ENCODE measurements around the gene GOLIM4. TPM values are rescaled to one million over a fixed set of nuclear protein-coding genes. Genes with fewer than 3 reads are reported as not detected.

GOLIM4 gene
- total RNA-seq, 8 experiments from 2014 or later: 24.3 to 167 (median 33.7) TPM

DNA sequence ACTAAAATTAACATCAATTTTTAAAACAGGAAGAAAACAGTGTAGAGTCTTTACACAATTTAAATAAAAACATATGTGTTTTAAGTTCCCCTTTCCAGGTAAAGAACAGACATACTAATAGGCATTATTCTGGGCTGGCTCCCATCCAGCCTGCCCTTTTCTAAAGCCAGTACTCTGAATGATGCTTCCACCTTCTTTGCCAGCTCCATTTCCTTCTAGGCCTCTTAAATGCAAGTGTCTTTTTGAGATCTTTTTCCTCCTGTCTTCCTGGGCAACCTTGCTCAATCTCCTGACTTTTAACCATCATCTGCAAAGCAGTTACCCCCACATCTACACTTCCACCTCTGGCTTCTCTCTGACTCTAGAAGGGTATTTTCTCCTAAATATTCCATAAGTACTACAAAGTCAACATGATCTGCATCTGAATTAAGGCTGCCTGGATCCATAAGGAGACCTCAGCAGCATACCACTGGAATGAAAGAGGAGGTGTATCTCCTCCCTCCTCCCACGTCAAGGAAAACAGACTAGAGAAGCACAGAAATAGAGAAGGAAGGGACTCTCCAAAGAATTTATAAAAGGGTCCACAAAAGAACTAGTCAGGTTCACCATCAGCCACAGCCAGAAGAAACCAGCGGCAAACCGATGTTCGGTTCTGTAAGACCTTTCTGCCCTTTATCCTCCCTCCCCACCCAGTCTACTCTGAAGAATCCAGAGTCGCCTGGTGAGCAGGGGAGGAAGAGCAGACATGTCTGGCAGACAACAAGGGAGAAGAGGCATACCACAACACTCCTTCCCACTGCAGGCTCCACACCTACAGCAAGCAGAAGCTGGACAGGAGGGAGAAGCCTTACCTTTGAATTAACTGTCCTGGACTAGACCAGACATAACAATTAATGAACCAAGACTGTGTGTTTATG lies 47.1 kb downstream of the GOLIM4 start:
- in situ Hi-C loops (cut with MboI; ENCODE audit: low pct_unique_long_range_greater_than_20kb in 2 of 9, low sequenced_read_pairs in 9 of 9, unreplicated experiment in 9 of 9): loop anchor here in 4 of 9 experiments (10.0 to 25.0 kb wide), 5 partner anchors 114 to 661 kb away; partner anchors contain the start of gene ZBBX (in 1 of the 4)
- no peak overlapping the region for H3K4me3 ChIP-seq
- ATAC-seq (replicated peaks in 6 of 8): peak in 1 of 8 experiments; percentile 27
- H3K27ac ChIP-seq: no peak overlapping the region
- 20 to 100% (median 80%) methylated on average over 1 to 4 of the region's 5 CpGs; no CpG with 5 or more reads in 3 of the 10 experiments for WGBS, 10 experiments
- H3K4me1 ChIP-seq (replicated peaks in 1 of 2): peaks cover 21 to 22% of the 10 kb centered on the region in 2 donors

DNA sequence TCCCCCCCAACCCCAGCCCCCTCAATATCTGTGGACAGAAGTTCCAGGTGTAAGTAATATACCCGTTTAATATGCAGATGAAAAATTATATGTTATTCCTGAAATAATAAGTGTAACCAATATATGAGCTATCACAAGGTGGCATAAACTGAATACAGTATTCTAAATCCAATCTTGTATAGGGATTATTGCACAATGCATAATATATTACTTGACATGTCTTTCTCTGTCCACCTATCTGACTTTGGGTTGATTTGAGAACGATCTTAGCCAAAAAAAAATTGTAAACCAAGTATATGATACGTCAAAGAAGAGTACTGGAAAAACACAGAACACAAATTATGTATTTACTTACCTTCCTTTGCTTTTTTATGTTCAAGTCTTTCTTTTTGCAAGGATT lies 47.8 kb downstream of the GOLIM4 start:
- in situ Hi-C loops (cut with MboI; ENCODE audit: low pct_unique_long_range_greater_than_20kb in 2 of 9, low sequenced_read_pairs in 9 of 9, unreplicated experiment in 9 of 9): loop anchor here in 4 of 9 experiments (10.0 to 25.0 kb wide), 5 partner anchors 113 to 661 kb away; partner anchors contain the start of gene ZBBX (in 1 of the 4)
- Histone ChIP-seq H3K27ac (no peak overlapping the region), H3K4me1 (replicated peaks in 1 of 2) (peaks cover 20 to 21% of the 10 kb centered on the region in 2 donors), H3K4me3 (no peak overlapping the region)
- no peak for ATAC-seq (replicated peaks in 6 of 8)
- 74 to 100% (median 93%) methylated on average over 2 to 3 of the region's 3 CpGs for WGBS, 10 experiments

DNA sequence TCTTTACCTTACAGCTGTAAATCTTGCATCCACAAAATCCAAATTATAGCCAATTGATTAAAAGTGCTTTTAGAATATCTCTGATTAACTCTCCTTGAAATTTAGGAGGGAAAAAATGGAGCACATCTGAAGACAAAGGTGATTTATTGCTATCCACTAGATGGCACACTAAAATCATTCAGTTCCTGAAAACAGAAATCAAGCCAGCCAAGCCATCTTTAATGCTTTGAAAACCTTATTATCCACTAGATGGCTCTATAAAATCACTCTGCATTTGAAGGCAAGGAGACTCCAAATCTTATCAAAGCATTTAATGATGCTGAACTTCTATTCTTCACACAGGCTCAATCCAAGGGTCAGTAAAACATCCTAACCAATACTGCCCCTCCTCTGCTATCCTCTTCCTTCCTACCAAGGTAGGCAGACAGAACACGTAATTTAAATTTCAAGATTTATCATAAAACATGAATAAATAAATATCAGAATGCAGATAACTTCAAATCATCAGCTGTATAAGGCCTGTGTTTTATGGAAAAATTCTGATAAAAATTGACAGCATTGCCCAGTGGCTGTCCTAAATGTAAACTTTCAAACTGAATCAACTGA lies 48.4 kb downstream of the GOLIM4 start:
- peak; percentile 36 to 80 (median 58) for ATAC-seq (replicated peaks in 6 of 8)
- WGBS, 10 experiments: 27 to 100% (median 81%) methylated on average over 1 of the region's 1 CpG; no CpG with 5 or more reads in 4 of the 10 experiments
- in situ Hi-C loops (cut with MboI; ENCODE audit: low pct_unique_long_range_greater_than_20kb in 2 of 9, low sequenced_read_pairs in 9 of 9, unreplicated experiment in 9 of 9): loop anchor here in 4 of 9 experiments (10.0 to 25.0 kb wide), 5 partner anchors 112 to 660 kb away; partner anchors contain the start of gene ZBBX (in 1 of the 4)

DNA sequence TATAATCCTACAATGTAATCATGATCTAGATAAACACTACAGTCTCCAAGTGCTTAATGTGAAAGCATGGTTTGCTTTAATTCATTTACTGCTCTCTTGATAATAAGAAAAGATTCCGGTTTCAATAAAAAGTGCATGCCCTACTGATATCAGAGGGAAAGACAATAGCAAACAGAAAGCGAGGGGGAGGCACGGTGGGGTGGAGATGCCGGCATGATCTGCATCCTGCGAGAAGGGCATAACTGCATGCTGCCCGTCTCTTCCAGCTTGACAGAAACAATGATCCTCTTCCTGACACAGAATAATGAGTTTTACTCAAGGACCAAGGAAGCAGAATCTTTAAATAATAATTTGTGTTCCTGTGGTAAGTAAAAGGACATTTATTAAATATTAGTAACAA lies 51.7 kb downstream of the GOLIM4 start:
- in situ Hi-C loops (cut with MboI; ENCODE audit: low pct_unique_long_range_greater_than_20kb in 2 of 9, low sequenced_read_pairs in 9 of 9, unreplicated experiment in 9 of 9): loop anchor here in 4 of 9 experiments (10.0 to 25.0 kb wide), 5 partner anchors 109 to 657 kb away; partner anchors contain the start of gene ZBBX (in 1 of the 4)
- peaks cover 0 to 4% of the 10 kb centered on the region in 2 donors for H3K4me1 ChIP-seq (replicated peaks in 1 of 2)
- no peak overlapping the region for H3K27ac ChIP-seq
- 40 to 100% (median 76%) methylated on average over 1 to 6 of the region's 6 CpGs; no CpG with 5 or more reads in 2 of the 10 experiments for WGBS, 10 experiments
- ATAC-seq (replicated peaks in 6 of 8): no peak
- no peak overlapping the region for H3K4me3 ChIP-seq

More for the DNA sequence above, 48.4 kb downstream of the GOLIM4 start:
- Histone ChIP-seq H3K27ac (no peak overlapping the region), H3K4me1 (replicated peaks in 1 of 2) (peaks cover 16 to 18% of the 10 kb centered on the region in 2 donors), H3K4me3 (no peak overlapping the region)

DNA sequence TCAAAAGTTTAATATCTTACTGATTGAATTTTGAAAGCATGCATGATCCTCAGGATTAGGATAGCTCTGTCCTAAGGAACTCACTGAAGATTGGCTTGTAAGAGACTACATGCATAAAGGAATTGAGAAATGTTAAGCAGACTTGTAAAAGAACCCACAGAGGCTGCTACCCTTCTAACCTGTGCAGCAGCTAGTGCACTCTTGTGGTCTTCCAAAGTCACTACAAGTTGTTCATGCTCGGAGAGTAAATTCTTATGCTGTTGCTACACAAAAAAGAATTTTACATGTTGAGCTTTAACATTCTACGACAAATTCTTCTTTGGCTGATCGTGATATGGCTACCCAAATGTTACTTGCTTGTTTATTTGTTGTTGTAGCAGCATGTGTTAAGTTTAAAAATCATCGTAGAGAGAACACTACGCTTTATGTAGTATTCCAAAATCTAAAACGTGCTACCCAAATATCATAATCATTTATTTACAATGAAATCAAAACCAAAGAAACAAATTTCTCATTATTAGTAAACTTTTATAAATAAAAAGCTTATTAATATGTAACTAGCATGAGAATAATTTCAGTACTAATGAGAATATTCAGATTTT lies 55.0 kb downstream of the GOLIM4 start:
- WGBS, 10 experiments: 57 to 79% (median 65%) methylated on average over 3 to 6 of the region's 6 CpGs; no CpG with 5 or more reads in 1 of the 10 experiments
- no peak overlapping the region for H3K4me3 ChIP-seq
- ATAC-seq (replicated peaks in 6 of 8): peak in 5 of 8 experiments; percentile 45 to 92 (median 87)
- H3K4me1 ChIP-seq (replicated peaks in 1 of 2): no peaks in the 10 kb centered on the region
- in situ Hi-C loops (cut with MboI; ENCODE audit: low pct_unique_long_range_greater_than_20kb in 2 of 9, low sequenced_read_pairs in 9 of 9, unreplicated experiment in 9 of 9): loop anchor here in 4 of 9 experiments (10.0 to 25.0 kb wide), 5 partner anchors 106 to 653 kb away; partner anchors contain the start of gene ZBBX (in 1 of the 4)
- H3K27ac ChIP-seq: no peak overlapping the region

DNA sequence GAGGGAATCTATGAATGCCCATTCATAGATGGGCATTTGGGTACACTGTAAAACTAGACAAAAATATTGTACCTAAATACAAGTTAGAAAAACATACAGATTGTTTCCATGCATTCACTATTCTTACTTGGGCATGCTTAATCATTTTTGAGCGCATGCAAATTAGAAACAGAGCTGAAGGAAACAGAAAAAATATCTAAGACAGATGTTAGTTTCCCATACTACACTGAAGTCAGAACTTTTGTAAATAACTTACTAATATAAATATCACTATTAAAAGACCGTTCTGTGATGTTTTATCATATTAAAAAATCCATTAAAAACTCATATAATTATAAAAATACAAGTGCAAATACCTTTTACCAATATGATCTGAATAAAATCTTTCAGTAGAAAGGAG lies 58.7 kb downstream of the GOLIM4 start:
- in situ Hi-C loops (cut with MboI; ENCODE audit: low pct_unique_long_range_greater_than_20kb in 2 of 9, low sequenced_read_pairs in 9 of 9, unreplicated experiment in 9 of 9): loop anchor here in 2 of 9 experiments (25.0 kb wide), 3 partner anchors 125 to 650 kb away; partner anchors contain the start of gene ZBBX (in 1 of the 2)
- no peaks in the 10 kb centered on the region for H3K4me1 ChIP-seq (replicated peaks in 1 of 2)
- no peak overlapping the region for H3K27ac ChIP-seq
- no peak overlapping the region for H3K4me3 ChIP-seq
- WGBS, 10 experiments: 0 to 100% (median 87%) methylated on average over 1 to 2 of the region's 2 CpGs
- ATAC-seq (replicated peaks in 6 of 8): no peak

DNA sequence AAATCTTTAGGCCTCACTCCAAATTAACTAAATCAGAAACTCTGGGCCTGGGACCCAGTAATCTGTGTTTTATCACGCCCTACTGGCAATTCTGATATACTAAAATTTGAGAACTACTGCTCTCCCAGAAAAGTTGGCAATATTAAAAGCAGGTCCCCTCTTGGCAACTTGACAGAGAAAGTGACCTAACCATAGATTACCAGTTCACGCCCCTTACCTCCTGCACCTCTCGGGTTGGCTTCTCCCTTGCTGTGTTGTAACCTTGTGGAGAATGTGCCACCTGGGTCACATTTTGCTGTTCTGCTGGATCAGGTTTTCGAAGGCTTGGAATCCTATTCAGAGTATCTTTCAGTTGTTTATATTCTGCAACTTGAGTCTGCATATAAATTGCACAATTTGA lies 59.1 kb downstream of the GOLIM4 start:
- H3K27ac ChIP-seq: no peak overlapping the region
- no peak overlapping the region for H3K4me3 ChIP-seq
- in situ Hi-C loops (cut with MboI; ENCODE audit: low pct_unique_long_range_greater_than_20kb in 2 of 9, low sequenced_read_pairs in 9 of 9, unreplicated experiment in 9 of 9): loop anchor here in 2 of 9 experiments (25.0 kb wide), 3 partner anchors 126 to 649 kb away; partner anchors contain the start of gene ZBBX (in 1 of the 2)
- 66 to 100% (median 74%) methylated on average over 1 to 4 of the region's 4 CpGs; no CpG with 5 or more reads in 3 of the 10 experiments for WGBS, 10 experiments
- no peaks in the 10 kb centered on the region for H3K4me1 ChIP-seq (replicated peaks in 1 of 2)
- no peak for ATAC-seq (replicated peaks in 6 of 8)

DNA sequence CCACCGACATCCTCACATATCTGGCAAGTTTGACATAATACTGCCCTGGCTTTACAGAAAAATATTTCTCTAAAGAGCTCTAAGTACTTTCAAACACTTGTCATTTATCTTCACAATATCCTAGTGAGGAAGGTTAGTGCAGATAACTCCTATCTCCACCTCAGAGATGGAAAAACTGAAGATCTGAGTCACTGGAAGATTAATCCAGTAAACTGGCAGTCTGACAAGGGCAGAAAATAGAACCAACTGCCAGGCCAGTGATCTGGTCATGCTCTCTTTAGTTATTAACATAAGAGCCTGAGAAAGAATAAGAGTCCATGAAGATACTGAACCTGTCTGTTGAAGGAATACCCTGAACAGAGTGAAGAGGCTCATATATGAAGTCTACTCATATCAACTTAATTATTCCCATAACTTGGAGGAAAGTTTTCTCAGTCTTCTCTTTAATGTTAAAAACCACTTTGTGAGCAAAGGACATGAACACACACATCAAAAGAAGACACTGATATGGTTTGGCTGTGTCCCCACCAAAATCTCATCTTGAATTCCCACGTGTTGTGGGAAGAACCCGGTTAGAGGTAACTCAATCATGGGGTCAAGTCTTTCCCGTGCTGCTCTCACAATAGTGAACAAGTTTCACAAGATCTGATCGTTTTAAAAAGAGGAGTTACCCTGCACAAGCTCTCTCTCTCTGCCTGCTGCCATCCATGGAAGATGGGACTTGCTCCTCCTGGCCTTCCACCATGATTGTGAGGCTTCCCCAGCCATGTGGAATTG lies 61.4 kb downstream of the GOLIM4 start:
- 20 to 100% (median 98%) methylated on average over 1 to 5 of the region's 5 CpGs for WGBS, 10 experiments
- ATAC-seq (replicated peaks in 6 of 8): peak in 2 of 8 experiments; percentile 79 to 90
- Histone ChIP-seq H3K27ac (no peak overlapping the region), H3K4me3 (no peak overlapping the region), H3K4me1 (replicated peaks in 1 of 2) (no peaks in the 10 kb centered on the region)
- in situ Hi-C loops (cut with MboI; ENCODE audit: low pct_unique_long_range_greater_than_20kb in 2 of 9, low sequenced_read_pairs in 9 of 9, unreplicated experiment in 9 of 9): loop anchor here in 2 of 9 experiments (25.0 kb wide), 3 partner anchors 128 to 647 kb away; partner anchors contain the start of gene ZBBX (in 1 of the 2)

DNA sequence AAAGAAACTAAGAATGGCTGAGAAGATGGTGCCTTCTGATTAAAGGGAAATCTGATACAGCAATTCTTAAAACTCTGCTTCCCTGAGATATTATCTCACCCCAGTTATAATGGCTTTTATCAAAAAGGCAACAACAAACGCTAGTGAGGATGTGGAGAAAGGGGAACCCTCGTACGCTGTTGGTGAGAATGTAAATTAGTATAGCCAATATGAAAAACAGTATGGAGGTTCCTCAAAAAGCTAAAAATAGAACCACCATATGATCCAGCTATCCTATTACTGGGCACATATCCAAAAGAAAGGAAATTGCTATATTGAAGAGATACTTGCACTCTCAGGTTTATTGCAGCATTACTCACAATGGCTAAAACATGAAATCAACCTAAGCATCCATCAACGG lies 65.1 kb downstream of the GOLIM4 start:
- in situ Hi-C loops (cut with MboI; ENCODE audit: low pct_unique_long_range_greater_than_20kb in 2 of 9, low sequenced_read_pairs in 9 of 9, unreplicated experiment in 9 of 9): loop anchor here in 2 of 9 experiments (25.0 kb wide), 3 partner anchors 132 to 643 kb away; partner anchors contain the start of gene ZBBX (in 1 of the 2)
- 94 to 100% (median 100%) methylated on average over 1 to 4 of the region's 4 CpGs; no CpG with 5 or more reads in 3 of the 10 experiments for WGBS, 10 experiments
- H3K27ac ChIP-seq: no peak overlapping the region
- no peak overlapping the region for H3K4me3 ChIP-seq
- no peak for ATAC-seq (replicated peaks in 6 of 8)
- H3K4me1 ChIP-seq (replicated peaks in 1 of 2): no peaks in the 10 kb centered on the region

DNA sequence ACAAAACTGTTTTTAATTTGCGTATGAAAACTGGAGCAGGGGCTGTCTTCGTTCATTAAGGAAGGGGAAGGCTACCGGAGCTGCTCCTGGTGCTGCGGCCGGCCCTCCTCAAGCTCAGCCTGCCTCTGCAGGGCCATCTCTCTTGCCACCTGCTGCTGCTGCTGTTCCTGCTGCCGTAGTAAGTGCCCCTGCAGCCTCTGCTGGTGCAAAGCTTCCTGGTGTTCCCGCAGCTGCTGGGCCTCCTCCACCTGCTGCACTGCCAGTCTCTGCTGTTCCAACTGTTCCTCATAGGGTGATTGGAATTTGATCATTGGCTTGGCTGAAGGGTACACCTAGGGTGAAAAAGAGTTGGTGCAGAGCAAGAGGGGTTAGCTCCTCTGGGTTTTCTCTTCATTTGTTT lies 66.0 kb downstream of the GOLIM4 start:
- no peak for ATAC-seq (replicated peaks in 6 of 8)
- H3K4me3 ChIP-seq: no peak overlapping the region
- WGBS, 10 experiments: 69 to 100% (median 94%) methylated on average over 1 to 6 of the region's 7 CpGs; no CpG with 5 or more reads in 1 of the 10 experiments
- in situ Hi-C loops (cut with MboI; ENCODE audit: low pct_unique_long_range_greater_than_20kb in 2 of 9, low sequenced_read_pairs in 9 of 9, unreplicated experiment in 9 of 9): loop anchor here in 2 of 9 experiments (25.0 kb wide), 3 partner anchors 133 to 642 kb away; partner anchors contain the start of gene ZBBX (in 1 of the 2)
- H3K4me1 ChIP-seq (replicated peaks in 1 of 2): no peaks in the 10 kb centered on the region
- no peak overlapping the region for H3K27ac ChIP-seq

DNA sequence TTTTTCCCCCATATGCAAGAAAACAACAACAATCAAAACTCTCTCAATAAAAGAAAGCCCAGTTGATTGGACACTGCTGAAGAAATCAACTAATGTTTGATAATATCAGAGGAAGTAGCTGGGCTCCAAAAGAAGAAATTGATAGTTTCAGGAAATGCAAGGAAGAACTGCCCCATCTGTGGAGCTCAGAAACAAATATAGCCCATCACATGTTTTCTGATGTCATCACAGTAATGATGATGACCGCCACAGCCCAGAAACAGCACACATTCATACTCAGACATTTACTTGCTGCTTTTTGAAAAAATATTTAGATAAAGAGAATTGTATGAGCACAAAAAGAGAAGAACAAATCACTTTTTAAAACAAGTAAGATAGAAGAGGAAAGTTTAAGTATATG lies 67.6 kb downstream of the GOLIM4 start:
- Histone ChIP-seq H3K4me3 (no peak overlapping the region), H3K27ac (no peak overlapping the region), H3K4me1 (replicated peaks in 1 of 2) (no peaks in the 10 kb centered on the region)
- WGBS, 10 experiments: 70 to 100% (median 100%) methylated on average over 1 of the region's 1 CpG; no CpG with 5 or more reads in 1 of the 10 experiments
- peak in 2 of 8 experiments; percentile 62 to 65 for ATAC-seq (replicated peaks in 6 of 8)
- in situ Hi-C loops (cut with MboI; ENCODE audit: low pct_unique_long_range_greater_than_20kb in 2 of 9, low sequenced_read_pairs in 9 of 9, unreplicated experiment in 9 of 9): loop anchor here in 2 of 9 experiments (25.0 kb wide), 3 partner anchors 134 to 641 kb away; partner anchors contain the start of gene ZBBX (in 1 of the 2)
